Measurements from ENCODE around the gene MRI1.
A peak's percentile ranks its signal among the peaks of the same experiment; 100 is the strongest.
"Not testable (repeated sequence)": the region's sequence is repeated elsewhere in the genome, so short reads cannot be mapped to it uniquely, and the experiment has no call there.

The MRI1 gene

GRCh38 chr19:13762635-13763235 is 1.6 kb upstream of the MRI1 start:
- DNase-seq, result no peak

GRCh38 chr19:13763265-13763664 is 1.1 kb upstream of the MRI1 start:
- no peak for DNase-seq

- peak; percentile 23 to 34 for DNase-seq
Observed at GRCh38 chr19:13764821-13765394, 586 bp downstream of the MRI1 start.

GRCh38 chr19:13765395-13766094 is 1.2 kb downstream of the MRI1 start:
- DNase-seq, result no peak

GRCh38 chr19:13766095-13766481 is 1.8 kb downstream of the MRI1 start:
- no peak for DNase-seq

GRCh38 chr19:13768510-13768909 is 4.2 kb downstream of the MRI1 start:
- DNase-seq, result no peak

- no peak for DNase-seq
Observed at GRCh38 chr19:13770013-13770635, 5.8 kb downstream of the MRI1 start.

- DNase-seq, result peak; percentile 88 to 89
Observed at GRCh38 chr19:13774217-13775191, 10.2 kb downstream of the MRI1 start, which contains the start of gene C19orf53. TSS of gene C19orf53 (plus strand) at chr19:13774456. CDS start at chr19:13774478, 22 bp downstream.

- DNase-seq, result no peak
Observed at GRCh38 chr19:13778398-13778797, 14.1 kb downstream of the MRI1 start.

GRCh38 chr19:13778847-13779246 is 14.5 kb downstream of the MRI1 start:
- DNase-seq, result no peak

GRCh38 chr19:13779794-13780193 is 15.5 kb downstream of the MRI1 start:
- not testable (repeated sequence) for DNase-seq

GRCh38 chr19:13781547-13781946 is 17.2 kb downstream of the MRI1 start:
- no peak for DNase-seq

- DNase-seq, result no peak
Observed at GRCh38 chr19:13782537-13782936, 18.2 kb downstream of the MRI1 start.

- no peak for DNase-seq
Observed at GRCh38 chr19:13783565-13784500, 19.5 kb downstream of the MRI1 start.

GRCh38 chr19:13784731-13785452 is 20.6 kb downstream of the MRI1 start:
- peak; percentile 74 to 76 for DNase-seq

GRCh38 chr19:13788991-13789390 is 24.7 kb downstream of the MRI1 start:
- peak; percentile 55 to 60 for DNase-seq

- DNase-seq, result peak; percentile 67 to 72
Observed at GRCh38 chr19:13790354-13790753, 26.0 kb downstream of the MRI1 start.

- not testable (repeated sequence) for DNase-seq
Observed at GRCh38 chr19:13793317-13793716, 29.0 kb downstream of the MRI1 start.

GRCh38 chr19:13794398-13794756 is 30.1 kb downstream of the MRI1 start:
- DNase-seq, result no peak

- peak; percentile 97 for DNase-seq
Observed at GRCh38 chr19:13794757-13795589, 30.7 kb downstream of the MRI1 start, which contains the start of gene ZSWIM4. TSS of gene ZSWIM4 (plus strand) at chr19:13795443. CDS start at chr19:13795649, 206 bp downstream.
